Measurements from ENCODE around the gene KIAA1549.

DNA sequence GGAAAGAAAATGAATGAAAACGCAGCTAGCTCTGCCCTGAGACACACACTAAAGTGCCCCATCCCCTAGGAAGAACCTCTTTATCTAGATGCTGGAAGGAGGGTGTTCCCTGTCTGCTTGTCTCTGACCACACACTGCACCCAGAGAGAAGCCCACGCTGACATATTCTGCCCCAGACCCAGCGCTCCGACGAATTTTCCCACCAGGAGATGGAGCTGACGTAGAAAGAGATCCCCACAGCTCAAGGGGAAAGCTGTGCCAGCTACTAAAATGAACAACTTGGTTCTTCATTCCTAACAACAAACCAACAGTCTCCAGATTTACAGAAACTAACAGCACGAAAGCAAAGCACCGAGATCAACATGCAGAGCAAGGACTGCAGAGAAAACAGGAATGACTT, 73.3 kb downstream of the KIAA1549 start:
- TF ChIP-seq CTCF (IDR thresholded peaks at IDR 0.05) (no peak), POLR2A (IDR thresholded peaks at IDR 0.05) (no peak)

Measured in Peyer's patch (tissue), 4 donors.